H54 (cell line): Measurements from ENCODE around the gene AGAP3.

Experiments
- DNase-seq: peaks from one replicate; pipeline ENCODE4 v3.0.0; 2011; ENCODE audit warnings: low spot score, mixed read lengths; ENCODE audit not compliant: insufficient read length
- FAIRE-seq: peaks from 3 replicates; lab custom pipeline; 2011; peaks lifted over from hg19 to GRCh38; lab: Jason Lieb, UNC
- POLR2A ChIP-seq: IDR thresholded peaks from 2 replicates; pipeline ENCODE4 v1.6.1; 2011; ENCODE audit warnings: low read depth, mild to moderate bottlenecking, low read length

The AGAP3 gene

DNA sequence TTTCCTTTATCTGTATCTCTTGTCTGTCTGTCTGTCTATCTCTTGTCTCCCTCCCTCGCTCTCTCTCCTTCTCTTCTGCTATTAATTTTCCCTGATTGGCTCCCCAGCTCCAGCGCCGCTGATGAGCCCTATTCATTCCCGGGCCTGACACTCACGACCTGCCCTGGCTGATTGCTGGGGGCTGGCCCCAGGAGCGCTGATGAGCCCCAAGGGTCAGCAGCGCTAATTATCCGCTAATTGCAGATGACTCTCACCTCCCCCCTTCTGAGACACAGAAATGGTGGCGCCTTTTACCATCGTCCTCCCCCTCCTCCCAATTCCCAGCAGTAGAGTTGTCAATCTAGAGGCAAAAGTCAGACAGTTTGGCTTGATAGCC is 82.5 kb downstream of the AGAP3 start:
- no peak for FAIRE-seq
- DNase-seq: no peak
- no peak for TF ChIP-seq POLR2A

DNA sequence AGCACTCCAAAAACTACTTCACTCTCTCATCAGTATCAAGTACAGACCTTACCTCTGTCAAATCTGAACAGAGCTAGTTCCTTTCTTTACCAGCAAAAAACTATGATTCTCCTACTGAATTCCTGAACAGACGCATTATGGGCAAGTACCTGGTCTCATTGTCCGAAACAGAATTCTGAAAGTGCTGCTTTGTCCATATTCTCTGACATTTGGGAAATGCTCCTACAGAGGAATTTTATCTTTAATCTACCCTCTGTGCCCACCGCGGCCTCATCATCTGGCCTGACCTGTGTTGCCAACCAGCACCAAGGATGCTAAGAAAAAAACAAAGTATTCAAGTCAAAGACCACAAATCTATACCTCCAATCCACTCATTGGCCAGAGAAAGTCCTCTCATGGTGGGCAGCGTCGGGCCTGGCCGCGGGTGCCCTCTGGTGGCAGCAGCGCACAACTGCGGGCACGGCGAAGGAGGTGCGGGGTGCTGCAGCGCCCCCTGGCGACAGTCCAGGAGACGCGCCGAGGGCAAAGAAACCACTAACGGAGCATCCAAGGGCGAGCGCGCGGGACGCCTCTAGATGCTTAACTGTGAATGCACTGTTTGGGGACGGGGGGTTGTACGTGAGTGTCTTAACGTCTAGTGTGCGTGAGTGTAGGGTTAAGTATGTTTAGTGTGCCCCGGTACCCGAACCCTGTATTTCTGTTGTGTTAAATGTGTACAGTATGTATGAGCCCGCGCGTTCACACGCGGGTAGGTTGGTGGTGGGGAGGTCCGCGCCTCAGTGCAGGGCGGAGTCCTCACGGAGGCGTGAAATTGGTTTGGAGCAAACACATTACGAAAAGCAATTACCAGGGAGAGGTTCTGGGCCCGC is 86.2 kb downstream of the AGAP3 start:
- TF ChIP-seq POLR2A: no peak
- FAIRE-seq: no peak
- DNase-seq: peak; percentile 89

DNA sequence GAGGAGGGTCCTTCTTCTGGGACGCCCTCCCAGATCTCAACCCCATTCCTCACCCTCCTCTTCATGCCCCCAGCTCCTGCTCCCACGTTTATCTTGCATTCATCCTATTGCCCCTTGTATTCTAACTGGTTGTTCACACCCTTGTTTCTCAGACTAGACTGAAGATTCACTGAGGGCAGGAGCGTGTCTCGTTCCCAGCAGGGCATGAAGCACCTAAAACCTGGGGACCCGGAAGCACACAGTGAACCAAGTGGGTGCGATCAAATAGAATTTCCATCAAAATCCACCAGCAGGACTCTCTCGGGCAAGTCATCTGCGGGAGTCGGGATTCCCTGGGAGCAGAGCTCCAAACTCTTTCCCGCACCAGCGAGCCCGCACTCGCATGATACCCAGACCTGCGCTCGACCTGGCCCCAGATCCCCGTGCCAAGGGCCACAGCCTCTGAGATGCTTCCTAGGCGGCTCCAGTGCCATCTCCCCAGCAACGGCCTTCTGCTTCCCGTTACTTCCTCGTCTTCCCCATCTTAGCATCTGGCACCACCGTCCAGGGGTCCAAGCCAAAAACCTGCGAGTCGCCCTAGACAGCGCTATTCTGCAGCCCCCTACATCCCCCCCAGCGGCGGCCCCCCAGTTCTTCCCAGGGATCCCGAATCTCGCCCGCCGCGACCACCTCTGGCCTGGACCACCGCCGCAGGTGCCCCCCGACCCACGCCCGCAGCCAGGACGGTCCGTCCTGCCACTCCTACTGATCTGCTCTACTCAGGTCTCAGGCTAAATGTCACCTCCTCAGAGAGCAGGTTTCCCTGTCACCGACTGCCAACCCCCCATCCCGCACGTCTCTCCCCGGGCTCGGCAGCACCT is 87.3 kb downstream of the AGAP3 start:
- no peak for FAIRE-seq
- no peak for TF ChIP-seq POLR2A
- no peak for DNase-seq

DNA sequence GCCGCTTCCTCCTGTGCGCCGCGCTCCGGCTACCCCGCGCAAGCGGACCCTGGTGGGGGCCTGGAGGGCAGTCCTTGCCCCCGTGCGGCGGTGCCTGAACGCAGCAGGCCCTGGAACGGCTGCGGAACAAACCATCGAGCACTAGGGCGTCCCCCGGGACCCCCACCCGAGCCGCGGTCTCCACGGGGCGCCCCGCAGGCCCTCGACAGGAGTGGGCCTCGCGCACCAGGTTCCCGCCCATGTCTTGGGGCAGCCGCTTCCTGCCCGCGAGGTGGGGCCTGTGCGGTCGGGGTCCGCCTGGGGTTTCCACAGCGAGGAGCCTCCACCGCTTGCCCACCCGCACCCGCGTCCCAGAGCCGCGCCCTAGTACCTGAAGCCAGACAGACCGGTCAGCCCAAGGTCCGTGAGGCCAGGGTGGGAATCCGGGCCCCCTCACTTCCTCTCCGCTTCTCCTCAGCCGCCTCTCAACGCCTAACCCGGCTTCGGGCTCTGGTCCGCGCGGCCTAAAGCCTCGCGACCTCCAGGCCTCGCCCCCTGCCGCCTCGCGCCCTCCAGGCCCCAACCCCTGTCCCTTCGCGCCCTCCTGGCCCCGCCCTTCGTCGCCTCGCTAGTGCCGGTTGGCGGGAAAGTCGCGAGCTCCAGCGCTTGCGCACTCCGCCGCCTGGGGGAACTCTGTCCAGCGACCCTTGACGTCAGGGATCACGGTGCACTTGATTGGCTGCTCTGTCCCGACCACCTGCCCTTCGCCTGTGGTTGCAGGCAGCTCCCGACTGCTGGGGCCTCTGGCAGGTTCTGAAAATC is 88.2 kb downstream of the AGAP3 start:
- FAIRE-seq (no peak), DNase-seq (no peak)
- no peak for TF ChIP-seq POLR2A

DNA sequence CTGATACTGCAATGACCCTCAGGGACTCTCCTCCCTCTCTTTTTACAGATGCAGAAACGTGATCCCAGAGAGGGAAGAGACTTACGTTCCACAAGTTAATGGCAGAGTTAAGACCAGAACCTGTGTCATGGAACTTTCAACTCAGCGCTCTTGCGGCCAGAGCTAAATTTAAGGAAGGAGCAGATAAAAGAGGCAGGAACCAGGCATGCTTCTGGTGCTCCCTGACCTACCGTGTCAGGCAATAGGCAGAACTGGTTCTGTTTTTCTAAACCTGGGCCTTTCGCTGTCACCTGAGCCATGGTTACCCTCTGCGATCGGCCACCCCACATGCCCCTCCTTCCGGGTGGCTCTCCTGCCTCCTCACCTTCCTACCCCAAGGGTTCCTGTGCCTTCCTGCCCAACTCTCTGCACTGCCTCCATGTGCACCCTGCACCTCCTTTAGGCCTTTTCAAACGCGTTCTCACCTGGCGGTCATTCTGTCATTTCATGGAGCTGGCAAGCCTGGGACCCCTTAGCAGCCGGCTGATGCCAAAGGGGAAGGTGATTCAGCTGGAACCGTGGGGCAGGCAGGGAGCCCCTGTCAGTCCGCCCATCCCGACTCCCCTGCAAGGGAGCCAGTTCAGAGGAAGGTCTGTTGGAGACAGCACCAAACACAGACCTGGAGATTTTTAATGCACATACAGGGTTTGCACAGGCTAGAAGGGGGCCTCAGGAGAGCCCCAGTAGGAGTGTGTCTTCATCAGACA is 88.9 kb downstream of the AGAP3 start:
- TF ChIP-seq POLR2A: no peak
- FAIRE-seq (no peak), DNase-seq (no peak)

DNA sequence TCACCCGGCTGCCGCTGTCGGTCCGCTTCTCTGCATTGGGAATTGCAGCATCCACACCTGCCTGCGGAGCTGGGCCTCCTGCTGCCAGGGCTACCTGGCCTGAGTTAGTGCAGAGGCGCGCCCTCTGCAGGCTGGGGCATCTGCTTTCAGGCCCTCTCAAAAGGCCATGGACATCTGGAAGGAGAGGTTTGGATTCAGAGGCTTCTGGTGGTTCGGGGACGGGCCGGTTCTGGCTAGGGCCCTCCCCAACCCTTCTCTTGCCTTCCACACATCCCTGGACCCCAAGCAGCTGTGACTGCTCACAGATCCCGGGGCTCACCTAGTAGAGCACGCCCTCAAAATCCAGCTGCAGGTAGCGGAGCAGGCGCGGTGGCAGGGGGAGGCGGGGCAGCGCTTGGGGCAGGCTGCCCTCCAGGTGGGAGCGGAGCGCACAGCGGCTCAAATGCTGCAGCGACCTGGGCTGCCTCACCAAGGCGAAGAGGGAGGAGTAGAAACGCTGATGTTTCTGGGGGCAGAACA is 89.6 kb downstream of the AGAP3 start:
- DNase-seq (no peak), FAIRE-seq (no peak)
- TF ChIP-seq POLR2A: no peak

DNA sequence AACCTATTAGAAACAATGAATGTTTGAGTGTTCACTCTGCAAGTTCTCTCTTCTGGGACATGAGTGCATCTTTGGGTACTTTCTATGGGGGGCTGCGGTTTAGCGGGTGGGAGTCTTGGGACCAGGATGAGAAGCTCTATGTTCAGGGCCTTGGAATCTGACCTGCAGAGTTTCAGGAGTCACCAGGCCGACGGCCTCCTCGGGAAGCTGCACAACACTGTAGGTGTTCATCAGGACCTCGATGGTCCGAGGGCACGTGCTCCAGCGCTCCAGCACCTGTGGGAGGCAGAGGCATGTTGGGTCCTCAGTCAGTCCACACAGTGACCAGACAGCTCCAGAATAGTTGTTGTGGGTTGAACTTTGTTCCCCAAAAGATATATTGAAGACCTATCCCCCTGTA is 90.1 kb downstream of the AGAP3 start:
- DNase-seq (no peak), FAIRE-seq (no peak)
- no peak for TF ChIP-seq POLR2A

DNA sequence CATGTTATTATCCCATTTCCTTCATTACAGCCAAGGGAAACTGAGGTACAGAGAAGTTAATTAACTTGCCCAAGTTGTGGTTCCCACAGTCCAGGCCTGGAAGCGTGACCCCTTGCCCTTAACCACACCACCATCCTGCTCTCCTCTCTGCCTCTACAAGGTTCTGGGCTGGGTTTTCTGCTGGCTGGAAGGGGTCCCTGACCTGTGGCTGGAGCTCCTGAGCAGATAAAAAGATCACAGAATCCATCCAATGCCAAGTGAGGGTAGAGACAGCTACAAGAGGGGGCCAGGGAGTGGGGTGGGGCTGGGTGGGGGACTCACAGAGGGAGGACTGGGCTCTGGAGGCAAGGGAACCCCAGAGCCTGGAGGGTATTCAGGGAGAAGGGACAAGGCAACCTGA is 91.0 kb downstream of the AGAP3 start:
- no peak for TF ChIP-seq POLR2A
- DNase-seq (no peak), FAIRE-seq (no peak)

DNA sequence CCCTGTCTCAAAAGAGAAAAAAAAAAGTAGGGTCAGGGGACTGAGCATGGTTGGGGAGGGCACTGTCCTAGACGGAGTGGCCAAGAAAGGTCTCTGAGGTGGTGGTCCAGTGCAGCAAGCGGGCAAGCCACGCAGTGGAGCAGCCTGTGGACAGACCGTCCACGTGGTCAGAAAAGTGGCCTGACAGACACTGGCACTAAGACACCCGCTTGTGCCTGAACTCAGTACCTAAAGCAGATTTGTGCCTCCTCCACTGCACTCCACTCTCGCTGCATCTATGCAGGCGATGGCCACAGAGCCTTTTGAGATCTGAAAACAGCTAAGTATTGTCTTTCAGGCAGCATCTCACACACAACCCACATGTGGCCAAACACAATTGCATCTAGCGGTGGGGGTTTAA is 92.0 kb downstream of the AGAP3 start:
- no peak for FAIRE-seq
- no peak for TF ChIP-seq POLR2A
- no peak for DNase-seq

DNA sequence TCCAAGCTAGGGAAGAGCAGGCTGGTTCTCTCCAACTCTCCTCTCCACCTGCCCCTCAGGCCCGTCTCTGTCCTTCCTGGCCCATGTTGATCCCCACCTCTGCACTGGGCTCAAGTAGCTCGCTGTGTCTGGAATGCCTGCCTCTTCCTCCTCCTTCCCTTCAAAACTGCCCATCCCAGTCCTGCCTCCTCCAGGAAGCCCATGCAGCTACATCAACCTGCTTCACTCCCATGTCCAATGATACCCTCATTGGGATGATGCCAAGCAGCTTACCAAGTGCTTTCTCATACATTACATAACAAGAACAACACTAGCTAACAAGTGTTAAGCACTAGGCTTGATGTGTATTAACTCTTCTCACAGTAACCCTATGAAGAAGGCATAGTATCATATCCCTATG is 92.6 kb downstream of the AGAP3 start:
- no peak for TF ChIP-seq POLR2A

DNA sequence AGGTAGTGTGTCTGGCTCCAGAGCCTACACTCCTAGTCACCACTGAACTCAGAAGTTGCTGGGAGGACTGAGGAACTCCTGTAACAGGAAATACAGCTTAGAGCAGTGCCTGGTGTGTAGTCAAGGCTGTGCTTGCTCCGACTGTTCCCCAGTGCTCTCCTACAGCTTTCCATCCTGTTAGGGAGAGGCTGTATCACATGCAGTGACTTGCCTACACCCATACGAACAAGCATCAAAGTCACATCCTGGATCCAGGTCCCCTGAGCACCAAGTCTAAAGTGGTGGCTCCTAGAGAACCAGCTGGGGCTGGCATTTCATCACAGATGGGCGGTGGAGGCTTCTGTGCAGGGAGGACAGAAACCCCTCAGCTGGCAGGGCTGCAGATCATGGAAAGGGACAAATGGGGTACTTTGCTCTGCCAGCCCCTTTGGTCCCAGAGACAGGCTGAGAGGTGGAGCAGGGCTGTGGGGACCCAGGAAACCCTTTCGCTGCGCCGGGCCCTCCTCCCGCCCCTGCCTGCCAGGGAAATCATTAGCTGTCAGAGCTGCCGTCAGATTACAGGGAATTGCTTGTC is 93.1 kb downstream of the AGAP3 start:
- DNase-seq (no peak), FAIRE-seq (no peak)
- no peak for TF ChIP-seq POLR2A

More for the DNA sequence above, 92.6 kb downstream of the AGAP3 start:
- FAIRE-seq: no peak
- no peak for DNase-seq

DNA sequence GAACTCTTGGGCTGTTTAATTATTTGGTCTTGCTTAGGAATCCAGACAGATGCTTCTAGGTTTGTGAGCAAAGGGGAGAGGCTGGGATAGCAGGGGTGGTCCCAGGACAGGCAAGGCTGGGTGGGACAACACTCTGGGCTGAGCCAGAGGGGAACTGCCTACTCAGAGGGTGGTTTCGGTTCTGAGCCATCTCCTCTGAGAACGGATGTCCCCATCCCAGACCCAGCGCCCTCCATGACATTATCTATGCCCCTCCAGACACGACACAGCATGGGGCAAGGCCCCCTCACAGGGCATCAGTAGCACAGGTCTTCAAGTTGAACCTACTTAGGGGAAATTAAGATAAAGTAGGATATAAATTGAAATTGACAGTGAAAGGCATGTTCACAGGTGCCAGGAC is 93.7 kb downstream of the AGAP3 start:
- DNase-seq: no peak
- FAIRE-seq: no peak
- TF ChIP-seq POLR2A: no peak
